Right atrium auricular region (tissue), 2 donors: Measurements from ENCODE around the gene BLOC1S1. TPM values are rescaled to one million over a fixed set of nuclear protein-coding genes. Genes with fewer than 3 reads are reported as not detected.

ENCODE experiments used
- DNase-seq: peaks from one replicate; pipeline ENCODE4 v3.0.0-alpha.2; 2019; ENCODE audit warnings: low spot score
- H3K27ac ChIP-seq, 2 donors: fragments of 200-600 bp; sonication (generic); 1 replicate in 1 of 2; 2 replicates in 1 of 2; pipeline ENCODE4 v1.5.1; 2016 to 2019
- H3K27me3 ChIP-seq, 2 donors: fragments of 200-600 bp; sonication (generic); one replicate each; pipeline versions ENCODE4 v1.5.1 to v1.6.0; 2017 to 2019
- H3K36me3 ChIP-seq: fragments of 200-600 bp; sonication (generic); one replicate; pipeline ENCODE4 v1.5.1; 2016
- H3K4me1 ChIP-seq, 2 donors: fragments of 200-600 bp; sonication (generic); one replicate each; pipeline versions ENCODE4 v1.5.1 to v1.6.0; 2017 to 2019
- H3K4me3 ChIP-seq, 2 donors: fragments of 200-600 bp; sonication (generic); 1 replicate in 1 of 2; 2 replicates in 1 of 2; pipeline ENCODE4 v1.5.1; 2017 to 2019; ENCODE audit warnings: mild to moderate bottlenecking in 1 of 2, moderate library complexity in 1 of 2
- H3K9me3 ChIP-seq, 2 donors: fragments of 200-600 bp; sonication (generic); one replicate each; pipeline ENCODE4 v1.5.1; 2019
- total RNA-seq, 2 donors: library from RNA; depleted of rRNA; stranded (reverse); fragments of >200 nt; gene quantifications; one replicate each; pipeline ENCODE4 v1.1.0, GENCODE V29; 2016
- TF ChIP-seq, protein P1 (sequence below), 2 donors: fragments of 200-600 bp; sonication (generic); IDR thresholded peaks; one replicate each; pipeline ENCODE4 v1.5.1; 2019; ENCODE audit warnings: antibody characterized with exemption in 2 of 2

The BLOC1S1 gene
- total RNA-seq, 2 donors from 2014 or later = 177 to 187 TPM

DNA sequence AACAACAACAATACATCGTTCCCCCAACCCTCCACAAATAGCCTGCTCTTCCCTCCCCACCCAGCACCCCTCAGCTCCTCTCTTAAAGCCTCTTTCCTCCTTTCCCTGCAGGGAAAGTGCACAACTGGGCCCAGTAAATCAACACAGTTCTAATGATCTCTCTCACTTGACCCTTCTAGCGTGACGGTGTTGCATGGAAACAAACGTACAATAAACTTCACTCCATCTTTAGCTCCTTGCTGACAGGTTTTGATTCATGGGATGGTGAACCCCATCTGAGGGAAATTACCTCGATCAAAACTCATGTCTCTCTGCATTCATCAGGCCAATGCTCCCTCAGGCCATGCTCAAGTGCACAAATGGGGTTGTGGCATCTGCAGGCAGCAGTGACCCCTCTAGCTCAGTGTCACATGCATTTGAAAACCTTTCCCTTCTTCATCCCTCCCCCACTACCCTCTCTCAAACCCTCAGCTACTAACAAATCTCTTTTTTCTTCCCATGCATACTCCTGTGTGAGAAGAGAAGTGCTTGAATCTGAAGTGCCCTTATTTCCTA, 50.0 kb downstream of the BLOC1S1 start:
- DNase-seq = no peak
- peaks cover 22% of the 10 kb centered on the region for H3K36me3 ChIP-seq
- H3K4me3 ChIP-seq = no peak overlapping the region
- H3K27ac ChIP-seq = no peak overlapping the region
- no peaks in the 10 kb centered on the region for H3K9me3 ChIP-seq
- no peaks in the 10 kb centered on the region for H3K27me3 ChIP-seq
- TF ChIP-seq, protein P1, sequence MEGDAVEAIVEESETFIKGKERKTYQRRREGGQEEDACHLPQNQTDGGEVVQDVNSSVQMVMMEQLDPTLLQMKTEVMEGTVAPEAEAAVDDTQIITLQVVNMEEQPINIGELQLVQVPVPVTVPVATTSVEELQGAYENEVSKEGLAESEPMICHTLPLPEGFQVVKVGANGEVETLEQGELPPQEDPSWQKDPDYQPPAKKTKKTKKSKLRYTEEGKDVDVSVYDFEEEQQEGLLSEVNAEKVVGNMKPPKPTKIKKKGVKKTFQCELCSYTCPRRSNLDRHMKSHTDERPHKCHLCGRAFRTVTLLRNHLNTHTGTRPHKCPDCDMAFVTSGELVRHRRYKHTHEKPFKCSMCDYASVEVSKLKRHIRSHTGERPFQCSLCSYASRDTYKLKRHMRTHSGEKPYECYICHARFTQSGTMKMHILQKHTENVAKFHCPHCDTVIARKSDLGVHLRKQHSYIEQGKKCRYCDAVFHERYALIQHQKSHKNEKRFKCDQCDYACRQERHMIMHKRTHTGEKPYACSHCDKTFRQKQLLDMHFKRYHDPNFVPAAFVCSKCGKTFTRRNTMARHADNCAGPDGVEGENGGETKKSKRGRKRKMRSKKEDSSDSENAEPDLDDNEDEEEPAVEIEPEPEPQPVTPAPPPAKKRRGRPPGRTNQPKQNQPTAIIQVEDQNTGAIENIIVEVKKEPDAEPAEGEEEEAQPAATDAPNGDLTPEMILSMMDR (IDR thresholded peaks at IDR 0.05) = no peak
- H3K4me1 ChIP-seq = no peaks in the 10 kb centered on the region

DNA sequence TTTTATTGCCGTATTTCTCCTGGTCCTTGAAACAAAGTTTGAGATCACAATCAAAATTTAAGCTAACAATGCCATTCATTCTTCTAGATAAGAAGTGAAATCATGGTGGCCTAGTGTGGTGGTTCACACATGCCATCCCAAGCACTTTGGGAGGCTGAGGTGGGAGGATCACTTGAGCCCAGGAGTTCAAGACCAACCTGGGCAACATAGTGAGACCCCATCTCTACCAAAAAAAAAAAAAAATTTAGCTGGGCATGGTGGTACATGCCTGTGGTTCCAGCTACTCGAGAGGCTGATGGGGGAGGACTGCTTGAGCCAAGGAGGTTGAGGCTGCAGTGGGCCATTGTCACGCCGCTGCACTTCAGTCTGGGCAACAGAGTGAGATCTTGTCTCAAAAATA, 51.3 kb downstream of the BLOC1S1 start:
- Histone ChIP-seq H3K4me3 (no peak overlapping the region), H3K27ac (no peak overlapping the region), H3K9me3 (no peaks in the 10 kb centered on the region), H3K4me1 (no peaks in the 10 kb centered on the region), H3K27me3 (no peaks in the 10 kb centered on the region), H3K36me3 (peaks cover 32% of the 10 kb centered on the region)
- DNase-seq = no peak
- TF ChIP-seq, protein P1 (IDR thresholded peaks at IDR 0.05) = no peak

Other genes starting within 250 kb of the BLOC1S1 start
- gene OR6C70, start 245.9 kb upstream of the BLOC1S1 start, total RNA-seq = not detected
- not detected for gene OR6C68, start 223.7 kb upstream of the BLOC1S1 start, total RNA-seq
- gene OR6C4, start 166.4 kb upstream of the BLOC1S1 start, total RNA-seq = not detected
- not detected for gene OR2AP1, start 143.6 kb upstream of the BLOC1S1 start, total RNA-seq
- not detected for gene OR10P1, start 79.2 kb upstream of the BLOC1S1 start, total RNA-seq
- gene ITGA7, start 8.1 kb upstream of the BLOC1S1 start, total RNA-seq = 100 to 1,000 TPM; 291 to 309 TPM
- 10 to 100 TPM; 13.0 to 22.4 TPM for gene RDH5, start 4.3 kb downstream of the BLOC1S1 start, total RNA-seq
- 1,000 to 10,000 TPM; 1,041 to 1,122 TPM for gene CD63, start 13.0 kb downstream of the BLOC1S1 start, total RNA-seq
- gene GDF11, start 27.1 kb downstream of the BLOC1S1 start, total RNA-seq = 1 to 10 TPM; 8.1 to 8.6 TPM
- gene SARNP, start 101.7 kb downstream of the BLOC1S1 start, total RNA-seq = 10 to 100 TPM; 61.4 to 70.8 TPM
- 10 to 100 TPM in 1 of 2 donors, 1 to 10 TPM in 1; 6.5 to 17.1 TPM for gene ORMDL2, start 102.0 kb downstream of the BLOC1S1 start, total RNA-seq
- gene DNAJC14, start 113.5 kb downstream of the BLOC1S1 start, total RNA-seq = 10 to 100 TPM; 23.4 to 35.0 TPM
- gene MMP19, start 126.9 kb downstream of the BLOC1S1 start, total RNA-seq = 1 to 10 TPM; 5.0 to 7.7 TPM
- 10 to 100 TPM; 17.6 to 20.6 TPM for gene PYM1, start 211.8 kb downstream of the BLOC1S1 start, total RNA-seq
- 10 to 100 TPM in 1 of 2 donors, 1 to 10 TPM in 1; 7.3 to 22.8 TPM for gene DGKA, start 215.1 kb downstream of the BLOC1S1 start, total RNA-seq
- 1 to 10 TPM in 1 of 2 donors, under 1 TPM in 1; 0.67 to 1.1 TPM for gene PMEL, start 250.0 kb downstream of the BLOC1S1 start, total RNA-seq